Aorta (tissue), 5 donors: Measurements from ENCODE around the gene GPR135. TPM values are rescaled to one million over a fixed set of nuclear protein-coding genes. Genes with fewer than 3 reads are reported as not detected.

Source experiments
- ATAC-seq: fragments of 200-7000 bp; cut with Tn5 transposase; one replicate; pipeline ENCODE4 v1.9.1; 2022; ENCODE audit warnings: moderate library complexity; ENCODE audit not compliant: low FRiP score
- DNase-seq, 2 donors: peaks; one replicate each; pipeline ENCODE4 v3.0.0-alpha.2; 2020
- H3K27ac ChIP-seq, 2 donors: one replicate each; pipeline ENCODE4 v1.5.1; 2013; ENCODE audit warnings: low read length in 2 of 2, mild to moderate bottlenecking in 2 of 2, moderate library complexity in 2 of 2, control low read depth in 1 of 2, inconsistent platforms in 1 of 2, low read depth in 1 of 2
- H3K27me3 ChIP-seq, 2 donors: one replicate each; pipeline ENCODE4 v1.6.1; 2013; ENCODE audit warnings: control low read depth in 1 of 2, low read length in 1 of 2, mild to moderate bottlenecking in 1 of 2, moderate library complexity in 1 of 2; ENCODE audit not compliant: insufficient read depth in 2 of 2, control insufficient read depth in 1 of 2
- H3K36me3 ChIP-seq, 2 donors: one replicate each; pipeline ENCODE4 v1.6.1; 2013; ENCODE audit warnings: control low read depth in 1 of 2, low read length in 1 of 2, mild to moderate bottlenecking in 1 of 2; ENCODE audit not compliant: insufficient read depth in 2 of 2, control insufficient read depth in 1 of 2
- H3K4me1 ChIP-seq, 2 donors: one replicate each; pipeline ENCODE4 v1.6.1; 2013; ENCODE audit warnings: low read length in 2 of 2, control low read depth in 1 of 2, mild to moderate bottlenecking in 1 of 2, moderate library complexity in 1 of 2; ENCODE audit not compliant: insufficient read depth in 2 of 2, control insufficient read depth in 1 of 2
- H3K4me3 ChIP-seq, 2 donors: one replicate each; pipeline ENCODE4 v1.5.1; 2013; ENCODE audit warnings: low read length in 2 of 2, control low read depth in 1 of 2, mild to moderate bottlenecking in 1 of 2
- H3K9me3 ChIP-seq: one replicate; pipeline ENCODE4 v1.6.1; 2013; ENCODE audit warnings: mild to moderate bottlenecking, low read length; ENCODE audit not compliant: control insufficient read depth
- WGBS, 2 donors: extraction: QIAGEN DNeasy Blood & Tissue Kit; methylation state at CpG; one replicate each; pipeline ENCODE4 v1.1.7; 2013; 5-methylcytosine and 5-hydroxymethylcytosine counted together
- intact Hi-C, 2 donors: fragments of 100-400 bp; cut with DNase I; formaldehyde crosslinking; loops; one replicate each; pipeline versions ENCODE4 v1.14.2 to v1.15.0; 2022
- polyA plus RNA-seq, 2 donors: library from polyadenylated mRNA; stranded (reverse); fragments of 200-250 nt; gene quantifications; one replicate each; pipeline ENCODE4 v1.2.3, GENCODE V29; 2013
- total RNA-seq, 2 donors: library from RNA; stranded (reverse); fragmentation: NEBNext Ultra II Directional; extraction: Animal tissue kit (Norgen Biotek cat#: 25700); gene quantifications; one replicate each; pipeline ENCODE4 v1.2.1, GENCODE V29; 2021
- donor health status: healthy with polysubstance abuse.
- donor health status: Bipolar disorder and iron deficiency.
- donor health status: DM: no; HTN: no; CAD: no.
- donor health status: DM: no; HTN: no; CAD: no.
- donor health status: DM: yes; HTN: yes; CAD: no.

Gene GPR135
- total and polyA plus RNA-seq, 4 donors = 0.50 to 9.0 (median 5.6) TPM

DNA sequence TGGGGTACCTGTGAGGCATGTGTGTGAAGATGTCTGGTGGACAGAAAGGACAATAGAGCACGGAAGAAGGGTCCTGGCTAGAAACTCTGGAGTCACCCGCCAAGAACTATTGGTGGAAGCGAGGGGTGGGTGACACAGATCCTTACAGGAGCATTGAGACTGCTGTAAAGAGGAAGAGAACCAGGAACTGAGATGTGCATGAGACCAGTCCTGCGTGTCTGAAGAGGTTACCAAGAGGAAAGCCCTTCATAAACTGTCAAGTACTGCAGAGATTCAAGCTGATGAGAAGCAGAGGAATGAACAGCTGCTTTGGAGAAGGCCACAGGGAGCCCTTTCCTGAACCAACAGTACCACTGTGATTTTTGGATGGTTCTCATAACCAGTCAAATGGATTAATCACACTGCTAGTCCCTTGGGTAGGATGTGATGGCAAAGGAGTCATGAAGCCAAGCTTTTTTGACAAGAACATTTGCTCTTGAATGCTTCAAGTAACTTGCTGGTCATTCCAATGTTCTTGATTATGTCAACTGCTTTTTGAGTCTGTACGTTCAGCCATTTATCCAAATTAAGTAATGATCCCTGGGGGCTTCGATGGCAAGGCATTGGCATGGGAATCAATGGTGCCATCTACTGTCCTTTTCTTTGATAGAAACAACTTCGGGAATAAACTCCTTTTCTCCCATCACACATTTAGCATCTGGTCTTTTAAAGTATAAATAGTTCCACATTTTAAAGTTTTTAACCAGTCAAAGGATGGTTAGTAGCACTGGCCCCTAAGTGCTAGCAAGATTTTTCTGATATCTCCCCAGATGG lies 42.9 kb downstream of the GPR135 start:
- peak overlapping the region in 1 of 2 donors; percentile 65 for H3K27ac ChIP-seq
- no peaks in the 10 kb centered on the region for H3K9me3 ChIP-seq
- ATAC-seq (peak; percentile 34), DNase-seq (no peak)
- H3K4me1 ChIP-seq = peaks cover 3 to 14% of the 10 kb centered on the region in 2 donors
- H3K27me3 ChIP-seq = no peaks in the 10 kb centered on the region
- 16 to 17% methylated on average over 7 of the region's 7 CpGs for WGBS, 2 donors
- H3K4me3 ChIP-seq = no peak overlapping the region
- intact Hi-C loops = loop anchor here in 1 of 2 donors (5.0 kb wide), 2 partner anchors 60 to 75 kb away; no protein-coding TSS in a partner anchor
- H3K36me3 ChIP-seq = no peaks in the 10 kb centered on the region

DNA sequence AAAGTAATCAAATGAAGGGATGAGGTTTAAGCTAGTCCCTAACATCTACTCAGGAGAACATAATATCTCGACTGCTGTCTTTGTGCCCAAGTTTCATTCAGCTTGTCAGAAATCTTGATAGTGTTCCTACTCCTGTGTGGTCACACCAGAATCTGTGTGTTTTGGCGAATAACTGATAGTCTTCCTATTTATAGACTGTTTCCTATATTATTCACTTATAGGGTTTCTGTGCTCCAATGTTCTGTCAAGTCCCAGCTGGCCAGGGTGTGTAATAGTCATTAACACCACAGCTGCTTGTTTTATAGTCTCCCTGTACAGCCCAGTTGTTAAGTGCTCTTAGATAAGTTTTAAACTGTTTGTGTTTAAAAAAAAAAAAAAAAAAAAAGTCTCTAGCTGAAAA lies 45.9 kb downstream of the GPR135 start:
- intact Hi-C loops = no loop called here
- no peaks in the 10 kb centered on the region for H3K9me3 ChIP-seq
- DNase-seq (no peak), ATAC-seq (peak; percentile 48)
- H3K27me3 ChIP-seq = no peaks in the 10 kb centered on the region
- H3K4me3 ChIP-seq = no peak overlapping the region
- WGBS, 2 donors = 5 to 10% methylated on average over 2 of the region's 2 CpGs
- peaks cover 0 to 7% of the 10 kb centered on the region in 2 donors for H3K4me1 ChIP-seq
- H3K27ac ChIP-seq = peak overlapping the region; percentile 50 to 69
- no peaks in the 10 kb centered on the region for H3K36me3 ChIP-seq

DNA sequence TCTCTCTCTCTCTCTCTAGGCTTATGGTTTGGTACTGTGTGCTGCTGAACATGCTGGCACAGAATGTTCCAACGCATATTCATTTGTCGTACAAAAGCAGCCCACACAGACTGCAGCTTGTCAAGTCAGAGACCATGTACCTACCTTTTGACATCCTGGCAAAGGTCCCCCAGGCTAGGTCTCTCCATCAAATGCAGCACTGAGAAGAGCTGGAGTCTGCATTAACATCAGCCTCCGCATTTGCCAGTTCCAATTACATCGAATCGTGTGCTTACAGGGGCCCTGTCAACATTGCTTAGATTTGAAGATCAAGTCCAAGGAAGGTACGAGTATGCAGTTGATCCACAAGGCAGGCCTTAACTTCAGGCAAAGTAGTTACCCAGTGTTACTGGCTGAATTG lies 47.9 kb downstream of the GPR135 start:
- Histone ChIP-seq H3K9me3 (no peaks in the 10 kb centered on the region), H3K36me3 (no peaks in the 10 kb centered on the region), H3K4me1 (peaks cover 0 to 7% of the 10 kb centered on the region in 2 donors), H3K27ac (no peak overlapping the region), H3K4me3 (no peak overlapping the region), H3K27me3 (no peaks in the 10 kb centered on the region)
- intact Hi-C loops = no loop called here
- no peak for ATAC-seq
- no peak for DNase-seq
- WGBS, 2 donors = 62 to 69% methylated on average over 6 of the region's 6 CpGs

DNA sequence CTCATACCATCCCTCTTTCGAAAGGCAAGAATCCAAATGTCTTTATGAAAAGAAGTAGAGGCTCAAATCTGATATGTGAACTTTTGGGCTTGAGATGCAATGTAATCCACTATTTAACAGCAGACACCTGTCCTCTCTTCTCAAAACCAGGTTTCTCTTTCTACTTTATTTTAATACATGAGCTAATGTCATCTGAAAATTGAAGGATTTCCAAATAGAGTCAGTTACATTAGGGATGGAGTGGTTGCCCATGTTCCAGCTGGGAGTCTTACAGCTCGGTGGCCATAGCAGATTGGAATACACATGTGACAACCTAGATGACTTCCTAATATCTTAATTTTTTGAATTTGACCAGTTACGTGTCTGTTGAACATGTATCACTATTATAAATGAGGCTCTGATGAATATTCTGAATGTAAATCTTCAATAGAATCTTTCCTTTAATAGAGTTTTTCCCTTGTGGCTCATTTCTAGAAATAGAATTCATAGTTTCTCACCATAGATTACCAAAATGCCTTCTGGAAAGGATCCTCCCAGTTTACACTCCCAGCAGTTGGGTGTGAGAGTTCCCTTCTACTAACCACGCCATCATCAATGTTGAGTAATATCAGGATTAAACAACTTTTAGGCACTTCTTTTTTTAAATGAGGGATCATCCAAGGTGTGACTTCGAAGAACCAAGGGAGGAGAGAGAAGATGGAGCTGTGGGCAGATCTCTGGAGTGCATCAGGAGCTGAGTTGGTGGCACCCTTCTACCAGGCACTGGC lies 49.2 kb downstream of the GPR135 start:
- H3K9me3 ChIP-seq = no peaks in the 10 kb centered on the region
- no peak for DNase-seq
- H3K27me3 ChIP-seq = no peaks in the 10 kb centered on the region
- no peak overlapping the region for H3K27ac ChIP-seq
- no peak for ATAC-seq
- H3K4me1 ChIP-seq = peaks cover 0 to 2% of the 10 kb centered on the region in 2 donors
- intact Hi-C loops = no loop called here
- 88 to 96% methylated on average over 5 of the region's 5 CpGs for WGBS, 2 donors
- H3K36me3 ChIP-seq = no peaks in the 10 kb centered on the region
- H3K4me3 ChIP-seq = no peak overlapping the region

Other genes starting within 250 kb of the GPR135 start
- 10 to 100 TPM; 31.4 to 53.1 TPM for gene L3HYPDH, start 19.0 kb upstream of the GPR135 start, total RNA-seq
- 10 to 100 TPM; 20.4 to 34.4 TPM for gene L3HYPDH, start 19.0 kb upstream of the GPR135 start, polyA plus RNA-seq
- gene JKAMP, start 19.1 kb upstream of the GPR135 start, total RNA-seq = 10 to 100 TPM; 29.2 to 31.9 TPM
- gene JKAMP, start 19.1 kb upstream of the GPR135 start, polyA plus RNA-seq = 10 to 100 TPM; 19.2 to 54.4 TPM
- gene CCDC175, start 111.4 kb upstream of the GPR135 start, total RNA-seq = 1 to 10 TPM in 1 of 2 donors, under 1 TPM in 1; 0.71 to 1.1 TPM
- not detected for gene CCDC175, start 111.4 kb upstream of the GPR135 start, polyA plus RNA-seq